NCI-H187 (cell line): ENCODE measurements around the gene GALNT18.

Experiments
- DNase-seq, 2 experiments: peaks; one replicate each; lab custom pipeline; 2025; lab: John Stamatoyannopoulos, UW

The GALNT18 gene

DNA sequence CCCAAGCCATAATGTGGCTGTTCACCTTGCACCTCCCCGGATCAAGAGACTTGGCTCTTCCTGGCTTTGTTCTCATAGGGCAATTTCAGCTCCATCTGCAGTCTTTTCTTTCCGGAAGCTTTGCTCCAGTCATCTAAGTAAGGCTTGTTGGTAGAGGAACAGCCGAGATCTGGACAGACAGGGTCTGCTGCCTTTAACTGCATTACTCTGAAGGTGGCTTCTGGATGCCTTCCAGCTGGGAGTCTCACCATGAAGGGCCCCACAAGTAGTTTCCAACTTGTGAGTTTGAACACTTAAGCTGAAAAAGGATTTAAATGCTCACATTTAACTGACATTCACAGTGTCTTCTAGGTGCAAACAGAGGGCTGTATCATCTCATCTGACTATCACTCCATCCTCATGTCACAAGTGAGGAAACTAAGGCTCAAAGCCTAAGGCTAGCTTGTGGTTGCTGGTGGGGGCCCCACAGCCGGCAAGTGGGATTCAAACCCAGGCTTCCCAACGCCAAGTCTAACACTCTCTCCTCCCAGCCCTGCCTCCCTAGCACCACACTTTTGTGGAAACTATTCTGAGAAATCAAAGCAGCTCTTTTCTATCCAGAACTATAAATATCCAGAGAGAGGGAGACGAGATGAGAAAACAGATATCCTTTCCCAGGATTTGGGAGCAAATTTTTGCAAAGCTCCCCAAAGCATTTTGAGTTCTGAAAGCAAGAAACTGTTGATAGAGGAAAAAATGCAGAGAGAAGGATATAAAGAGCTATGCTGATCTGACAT is 58.4 kb downstream of the GALNT18 start:
- no peak for DNase-seq

DNA sequence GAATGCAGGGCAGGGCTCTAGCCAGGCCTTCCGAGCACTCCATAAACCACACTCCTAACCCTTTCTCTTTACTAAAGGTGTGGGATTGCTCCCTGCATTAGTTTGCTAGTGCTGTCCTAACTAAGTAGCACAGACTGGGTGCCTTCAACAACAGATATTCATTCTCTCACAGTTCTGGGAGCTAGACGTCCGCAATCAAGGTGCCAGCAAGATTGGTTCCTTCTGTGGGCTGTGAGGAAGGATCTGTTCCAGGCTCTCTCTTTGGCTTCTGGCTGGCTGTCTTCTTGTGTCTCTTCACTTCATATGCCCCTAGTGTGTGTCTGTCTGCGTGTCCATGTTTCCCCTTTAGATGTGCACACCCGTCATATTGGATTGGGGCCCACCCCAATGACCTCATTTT is 59.8 kb downstream of the GALNT18 start:
- no peak for DNase-seq

- DNase-seq, result no peak
Measured at GRCh38 chr11:11558826-11559225, 63.0 kb downstream of the GALNT18 start.

DNA sequence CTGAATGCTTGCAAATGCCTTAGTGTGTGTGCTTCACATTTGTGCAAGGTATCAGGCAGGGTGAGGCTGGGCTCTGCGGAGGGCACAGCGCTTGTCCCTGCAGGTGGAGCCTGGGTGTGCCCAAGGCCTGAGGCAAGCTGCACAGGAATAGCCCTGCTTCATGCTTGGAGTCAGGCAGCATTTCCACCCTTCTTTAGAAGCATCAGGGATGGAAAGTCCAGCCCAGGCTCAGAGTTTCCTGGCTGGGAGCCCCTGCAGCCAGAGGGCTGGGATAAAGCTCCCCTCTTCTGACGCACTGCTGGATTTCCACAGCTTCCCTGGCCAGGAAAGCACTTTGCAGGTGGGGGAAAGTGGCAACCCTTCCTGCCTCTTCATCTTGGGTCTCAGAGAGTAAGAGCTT is 63.4 kb downstream of the GALNT18 start:
- DNase-seq, result no peak

GRCh38 chr11:11555208-11555607 is 66.6 kb downstream of the GALNT18 start:
- peak; percentile 22 to 80 for DNase-seq

- DNase-seq, result no peak
Measured at GRCh38 chr11:11553573-11553972, 68.2 kb downstream of the GALNT18 start.

GRCh38 chr11:11552529-11553087 is 69.2 kb downstream of the GALNT18 start:
- no peak for DNase-seq

DNA sequence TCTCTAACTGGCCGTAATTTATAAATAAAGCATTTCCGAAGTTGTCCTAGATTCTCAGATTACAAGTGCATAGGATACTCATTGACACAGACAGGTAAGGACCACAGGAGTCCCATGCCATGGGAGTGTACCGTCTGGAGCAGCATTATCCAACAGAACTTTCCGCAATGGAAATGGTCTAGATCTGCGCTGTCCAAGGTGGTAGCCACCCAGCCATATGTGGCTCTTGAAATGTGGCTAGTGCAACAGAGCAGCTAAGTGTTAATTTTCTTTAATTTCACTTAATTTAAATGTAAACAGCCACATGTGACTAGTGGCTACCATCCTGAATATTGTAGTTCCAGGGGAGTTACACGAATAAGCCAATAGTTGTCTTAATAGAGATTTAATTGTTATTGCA is 71.3 kb downstream of the GALNT18 start:
- DNase-seq, result no peak

DNA sequence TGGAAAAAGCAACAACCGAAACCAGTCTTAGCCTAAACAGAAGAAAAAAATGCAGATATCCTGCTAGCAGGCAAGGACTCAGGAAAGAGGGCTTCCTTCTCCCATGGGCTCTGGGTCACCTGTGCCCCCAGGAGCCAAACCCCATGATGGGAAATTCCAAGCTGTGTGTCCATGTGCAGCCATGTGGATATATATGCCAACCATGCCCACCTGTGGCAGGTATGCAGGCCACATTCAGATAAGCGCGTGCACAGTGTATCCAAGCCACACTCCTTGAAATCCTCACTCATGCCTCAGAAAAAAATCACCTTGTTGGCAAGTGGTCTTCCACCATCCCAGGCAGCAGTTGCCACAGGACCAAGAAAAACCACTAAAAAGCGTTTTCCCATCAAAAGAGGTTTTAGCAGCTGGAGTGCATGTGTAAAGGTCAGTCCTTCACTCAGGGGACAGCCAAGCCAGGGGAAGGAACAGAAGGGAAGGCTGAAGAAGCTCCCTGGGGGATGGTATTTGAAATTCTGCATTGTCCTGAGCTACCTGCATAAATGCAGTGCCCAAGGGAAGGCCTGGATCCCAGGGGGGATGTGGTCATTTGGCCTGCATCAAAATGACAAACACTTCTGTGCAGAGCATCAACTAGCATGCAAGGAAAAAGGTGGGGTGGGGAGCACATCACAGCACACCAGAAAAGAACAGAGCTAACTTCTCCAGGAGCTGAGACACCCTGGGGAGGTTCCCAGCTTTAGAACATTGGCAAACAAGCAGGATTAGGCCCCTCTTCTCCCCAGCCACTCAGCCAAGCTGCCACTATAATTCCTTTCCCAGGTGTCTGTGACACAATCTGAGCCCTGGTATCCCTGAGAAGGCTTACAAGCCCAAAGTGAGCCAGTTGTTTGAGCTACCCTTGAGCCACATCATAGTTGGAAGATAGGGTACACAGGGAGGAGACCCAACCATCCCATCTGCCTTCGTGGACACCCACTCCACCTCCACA is 76.2 kb downstream of the GALNT18 start:
- no peak for DNase-seq

GRCh38 chr11:11543656-11544055 is 78.1 kb downstream of the GALNT18 start:
- no peak for DNase-seq

GRCh38 chr11:11540157-11540556 is 81.6 kb downstream of the GALNT18 start:
- DNase-seq, result no peak

- no peak for DNase-seq
Measured at GRCh38 chr11:11538277-11538960, 83.4 kb downstream of the GALNT18 start.

DNA sequence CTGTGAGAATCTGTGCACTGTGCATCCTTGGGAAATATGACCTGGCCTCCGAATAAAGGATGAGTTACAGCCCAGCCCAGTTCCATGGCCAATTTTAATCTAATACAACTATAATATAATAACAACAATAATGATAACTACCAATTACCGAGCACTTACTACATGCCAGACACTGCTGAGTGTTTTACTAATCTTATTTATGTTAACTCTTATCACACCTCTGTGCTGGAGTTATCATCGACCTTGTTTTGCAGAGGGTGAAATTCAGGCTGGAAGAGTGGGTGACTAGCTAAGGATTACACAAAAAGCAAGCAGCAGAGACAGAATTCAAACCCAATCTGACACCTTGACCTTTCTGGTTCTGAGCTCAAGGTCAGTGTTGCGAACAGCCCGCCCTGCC is 83.9 kb downstream of the GALNT18 start:
- no peak for DNase-seq

DNA sequence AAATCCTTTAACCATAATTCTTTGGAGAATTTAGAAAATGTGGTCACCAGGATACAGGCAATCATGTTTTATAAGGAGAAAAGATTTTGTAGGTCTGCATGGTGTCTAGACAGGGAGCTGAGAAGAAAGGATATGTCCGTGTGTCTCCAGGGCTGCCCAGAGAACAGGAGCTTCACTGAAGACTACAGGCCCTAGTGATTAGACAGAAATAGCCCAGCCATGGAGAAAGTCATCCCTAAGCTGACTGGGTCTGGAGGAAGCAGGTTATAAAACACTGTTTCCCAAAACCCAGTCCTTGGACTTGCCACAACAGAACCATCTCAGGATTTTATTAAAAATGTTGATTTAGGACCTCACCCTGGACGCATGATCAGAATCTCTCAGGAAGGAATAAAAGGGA is 84.4 kb downstream of the GALNT18 start:
- no peak for DNase-seq

DNA sequence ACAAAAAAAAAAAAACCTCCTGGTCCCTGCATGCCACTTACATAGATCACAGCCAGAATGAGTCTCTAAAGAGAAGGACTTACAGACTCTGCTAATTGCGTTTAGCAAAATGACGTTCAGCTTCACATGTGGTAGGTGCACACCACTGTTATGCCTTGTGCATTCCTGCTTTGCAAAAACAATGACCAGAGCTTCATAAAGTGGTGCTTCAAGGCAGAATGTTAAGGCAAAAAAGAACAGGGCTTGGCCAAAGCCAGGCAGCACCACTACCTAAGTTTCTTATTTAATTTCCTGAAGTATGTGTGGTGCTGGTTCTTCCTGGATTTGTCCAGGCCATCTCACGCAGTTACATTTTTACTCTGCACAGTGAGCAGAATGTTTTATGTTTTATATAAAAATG is 85.2 kb downstream of the GALNT18 start:
- DNase-seq, result no peak

GRCh38 chr11:11535611-11536010 is 86.2 kb downstream of the GALNT18 start:
- no peak for DNase-seq

GRCh38 chr11:11534981-11535380 is 86.8 kb downstream of the GALNT18 start:
- no peak for DNase-seq

DNA sequence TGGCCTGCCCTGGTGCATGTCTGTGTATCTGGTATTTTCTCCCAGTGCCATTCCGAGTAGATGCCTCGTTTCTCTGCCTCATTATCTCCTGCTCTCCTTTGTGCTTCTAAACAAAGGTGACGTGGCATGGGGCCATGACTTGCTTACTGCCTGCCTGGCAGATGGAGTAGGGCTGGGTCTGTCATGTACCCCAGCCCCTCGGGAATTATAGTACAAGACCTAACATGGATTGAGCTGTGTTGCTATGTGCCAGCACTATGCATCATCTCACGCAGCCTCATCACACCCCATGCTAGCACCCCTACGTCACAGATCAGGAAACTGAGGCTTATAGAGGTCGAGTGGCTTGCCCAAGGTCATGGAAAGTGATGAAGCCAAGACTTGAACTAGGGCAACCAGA is 88.1 kb downstream of the GALNT18 start:
- DNase-seq, result no peak

- no peak for DNase-seq
Measured at GRCh38 chr11:11533057-11533456, 88.7 kb downstream of the GALNT18 start.

DNA sequence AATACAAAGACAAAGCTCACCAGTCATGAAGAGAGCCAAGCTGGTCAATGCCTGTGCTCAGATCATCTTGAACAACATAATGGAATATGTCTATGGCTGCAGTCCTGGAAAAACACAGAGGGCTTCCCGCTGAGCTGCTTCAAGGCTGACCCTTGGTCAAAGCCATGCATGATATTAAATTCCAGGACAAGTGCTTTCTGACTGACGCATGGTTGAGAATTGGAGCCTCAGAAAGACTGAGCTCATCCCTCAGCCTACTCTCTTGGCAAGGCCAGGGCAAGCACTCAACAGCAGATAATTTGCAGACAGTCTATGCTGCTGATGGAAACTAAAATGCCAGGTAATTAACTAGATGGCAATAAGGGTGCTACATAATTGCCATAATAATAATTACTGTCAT is 89.2 kb downstream of the GALNT18 start:
- peak in 1 of 2 experiments; percentile 55 for DNase-seq

DNA sequence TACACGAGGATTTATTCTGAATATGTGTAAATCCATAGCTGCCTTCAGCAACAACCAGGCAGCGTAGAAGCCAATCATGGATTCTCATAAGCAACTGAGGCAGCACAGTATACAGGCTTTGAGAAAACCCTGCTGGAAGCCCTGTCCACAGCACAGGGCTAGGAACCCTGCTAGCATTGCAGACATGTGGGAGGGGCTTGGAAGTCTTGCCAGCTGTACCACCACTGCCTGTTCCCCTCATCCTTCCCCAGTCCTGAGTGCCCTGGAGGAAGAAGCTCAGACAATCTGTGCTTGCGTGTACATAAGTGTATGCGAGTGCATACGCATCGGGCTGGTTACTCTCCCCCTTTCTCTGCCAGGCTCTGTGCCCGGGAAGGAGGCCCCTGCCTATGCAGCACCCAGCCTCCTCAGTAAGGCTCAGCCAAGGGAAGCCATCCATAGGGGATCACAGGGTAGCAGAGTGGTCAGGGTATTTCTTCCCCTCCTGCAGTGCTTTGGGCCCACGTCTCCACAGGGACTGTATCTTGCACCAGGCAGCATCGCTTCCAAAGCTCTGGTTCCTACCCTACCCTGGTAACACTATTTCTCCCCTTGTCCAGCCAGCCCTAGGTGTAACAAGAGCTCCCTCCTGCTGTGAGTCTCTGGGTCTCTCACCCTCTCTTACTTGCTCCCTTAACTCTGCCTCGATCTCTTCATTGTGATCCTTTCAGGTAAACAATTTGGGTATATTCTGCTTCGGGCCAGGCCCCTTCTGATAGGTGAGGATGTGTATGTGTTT is 90.5 kb downstream of the GALNT18 start:
- DNase-seq, result no peak
